AG04449 (cell line): ENCODE results near the gene STING1.
A peak's percentile ranks its signal among the peaks of the same experiment; 100 is the strongest.

Experiments
- CTCF ChIA-PET: fragments of 350-600 bp; formaldehyde crosslinking; extraction: SDS; loops from one replicate; lab custom pipeline; 2021; ENCODE audit warnings: antibody characterized with exemption; lab: Yijun Ruan, JAX
- POLR2A ChIA-PET: fragments of 400-600, 350-600 bp; formaldehyde crosslinking; extraction: SDS; loops from one replicate; lab custom pipeline; 2020; ENCODE audit warnings: antibody characterized with exemption, inconsistent platforms; lab: Yijun Ruan, JAX
- DNase-seq: peaks from one replicate; pipeline ENCODE4 v3.0.0-alpha.2; 2010; ENCODE audit warnings: low read depth, low spot score
- H3K4me3 ChIP-seq: 2 replicates; pipeline ENCODE4 v1.5.1; 2011; ENCODE audit warnings: low read depth, mild to moderate bottlenecking, control low read depth, low read length
- CTCF ChIP-seq: IDR thresholded peaks from one replicate; pipeline ENCODE4 v1.5.1; 2011; ENCODE audit warnings: mild to moderate bottlenecking, moderate library complexity, low read length, control low read depth, inconsistent platforms; ENCODE audit not compliant: insufficient read depth; ENCODE audit errors: missing control alignments

STING1 gene

GRCh38 chr5:139473565-139473964, 9.0 kb downstream of the STING1 start:
- no peak overlapping the region for H3K4me3 ChIP-seq
- CTCF ChIA-PET, result interaction anchor here (0.9 to 1.4 kb wide), 5 partner anchors 9 to 44 kb away, joined by 3 to 4 read pairs (median 3); partner anchors contain the start of genes ECSCR and STING1
- DNase-seq, result no peak
- peak; percentile 7 for TF ChIP-seq CTCF
- POLR2A ChIA-PET, result interaction anchor here (1.9 kb wide), 1 partner anchor 35 kb away, joined by 6 read pairs; the partner anchor contains the start of gene DNAJC18

GRCh38 chr5:139473105-139473504, 9.5 kb downstream of the STING1 start:
- TF ChIP-seq CTCF, result no peak
- POLR2A ChIA-PET, result interaction anchor here (1.9 kb wide), 1 partner anchor 34 kb away, joined by 6 read pairs; the partner anchor contains the start of gene DNAJC18
- H3K4me3 ChIP-seq, result no peak overlapping the region
- CTCF ChIA-PET, result interaction anchor here (0.9 to 1.4 kb wide), 5 partner anchors 9 to 43 kb away, joined by 3 to 4 read pairs (median 3); partner anchors contain the start of genes ECSCR and STING1
- DNase-seq, result no peak

GRCh38 chr5:139472386-139473030, 10.1 kb downstream of the STING1 start:
- no peak overlapping the region for H3K4me3 ChIP-seq
- ChIA-PET CTCF (interaction anchor here (1.1 to 1.2 kb wide), 2 partner anchors 10 to 27 kb away, joined by 3 read pairs; partner anchors contain the start of gene ECSCR), POLR2A (interaction anchor here (1.9 kb wide), 1 partner anchor 34 kb away, joined by 6 read pairs; the partner anchor contains the start of gene DNAJC18)
- no peak for TF ChIP-seq CTCF
- DNase-seq, result no peak

- ChIA-PET CTCF (interaction anchor here (0.7 to 2.0 kb wide), 3 partner anchors 10 to 44 kb away, joined by 3 to 7 read pairs (median 3); partner anchors contain the start of gene STING1), POLR2A (no interaction called here)
- no peak for TF ChIP-seq CTCF
- DNase-seq, result no peak
- H3K4me3 ChIP-seq, result no peak within 1 kb of the TSS
Measured at GRCh38 chr5:139470821-139471300, 11.7 kb downstream of the STING1 start, which contains the start of gene SMIM33. SMIM33 (plus strand) TSS chr5:139471004; CDS start chr5:139471122, 118 bp downstream.

GRCh38 chr5:139468421-139468931, 14.1 kb downstream of the STING1 start:
- no peak for DNase-seq
- H3K4me3 ChIP-seq, result no peak overlapping the region
- no peak for TF ChIP-seq CTCF
- ChIA-PET CTCF (interaction anchor here (1.9 kb wide), 1 partner anchor 46 kb away, joined by 6 read pairs; no protein-coding TSS in a partner anchor), POLR2A (interaction anchor here (0.6 kb wide), 1 partner anchor 8 kb away, joined by 3 read pairs; no protein-coding TSS in a partner anchor)
